ENCODE results near the gene GPR160. TPM values are rescaled to one million over a fixed set of nuclear protein-coding genes. Genes with fewer than 3 reads are reported as not detected.

The GPR160 gene
- total RNA-seq, 3 donors from 2014 or later, result 4.2 to 31.9 (median 27.9) TPM

DNA sequence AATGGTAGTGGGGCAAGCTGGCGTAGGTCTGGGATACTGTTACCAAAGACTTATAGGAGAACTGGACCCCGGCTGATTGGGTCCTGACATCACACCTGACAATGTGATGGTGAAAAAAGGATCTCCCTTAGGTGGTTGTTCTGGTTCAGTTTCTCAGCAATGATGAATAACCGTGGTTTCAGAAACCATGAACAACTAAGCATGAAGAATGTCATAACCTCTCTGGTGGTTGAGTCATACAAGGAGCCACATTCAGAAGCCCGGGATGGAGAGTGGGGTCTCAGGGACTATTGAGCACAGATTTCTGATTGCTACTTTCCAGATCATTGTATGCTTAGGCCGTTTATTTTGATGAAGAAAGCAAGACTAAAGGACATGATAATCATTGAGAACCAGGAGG is 17.4 kb downstream of the GPR160 start:
- Histone ChIP-seq H3K36me3 (no peaks in the 10 kb centered on the region), H3K27me3 (no peaks in the 10 kb centered on the region), H3K4me3 (no peak overlapping the region), H3K4me1 (no peaks in the 10 kb centered on the region), H3K27ac (no peak overlapping the region), H3K9me3 (no peaks in the 10 kb centered on the region)
- intact Hi-C loops (cut with DNase I; ENCODE audit: low total_unique reads), result no loop called here
- TF ChIP-seq, protein P1, sequence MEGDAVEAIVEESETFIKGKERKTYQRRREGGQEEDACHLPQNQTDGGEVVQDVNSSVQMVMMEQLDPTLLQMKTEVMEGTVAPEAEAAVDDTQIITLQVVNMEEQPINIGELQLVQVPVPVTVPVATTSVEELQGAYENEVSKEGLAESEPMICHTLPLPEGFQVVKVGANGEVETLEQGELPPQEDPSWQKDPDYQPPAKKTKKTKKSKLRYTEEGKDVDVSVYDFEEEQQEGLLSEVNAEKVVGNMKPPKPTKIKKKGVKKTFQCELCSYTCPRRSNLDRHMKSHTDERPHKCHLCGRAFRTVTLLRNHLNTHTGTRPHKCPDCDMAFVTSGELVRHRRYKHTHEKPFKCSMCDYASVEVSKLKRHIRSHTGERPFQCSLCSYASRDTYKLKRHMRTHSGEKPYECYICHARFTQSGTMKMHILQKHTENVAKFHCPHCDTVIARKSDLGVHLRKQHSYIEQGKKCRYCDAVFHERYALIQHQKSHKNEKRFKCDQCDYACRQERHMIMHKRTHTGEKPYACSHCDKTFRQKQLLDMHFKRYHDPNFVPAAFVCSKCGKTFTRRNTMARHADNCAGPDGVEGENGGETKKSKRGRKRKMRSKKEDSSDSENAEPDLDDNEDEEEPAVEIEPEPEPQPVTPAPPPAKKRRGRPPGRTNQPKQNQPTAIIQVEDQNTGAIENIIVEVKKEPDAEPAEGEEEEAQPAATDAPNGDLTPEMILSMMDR (IDR thresholded peaks at IDR 0.05), result no peak
- TF ChIP-seq POLR2A (IDR thresholded peaks at IDR 0.05), result no peak
- TF ChIP-seq POLR2AphosphoS5 (IDR thresholded peaks at IDR 0.05), result no peak
- DNase-seq (ENCODE audit: low spot score in 2 of 2), result no peak

DNA sequence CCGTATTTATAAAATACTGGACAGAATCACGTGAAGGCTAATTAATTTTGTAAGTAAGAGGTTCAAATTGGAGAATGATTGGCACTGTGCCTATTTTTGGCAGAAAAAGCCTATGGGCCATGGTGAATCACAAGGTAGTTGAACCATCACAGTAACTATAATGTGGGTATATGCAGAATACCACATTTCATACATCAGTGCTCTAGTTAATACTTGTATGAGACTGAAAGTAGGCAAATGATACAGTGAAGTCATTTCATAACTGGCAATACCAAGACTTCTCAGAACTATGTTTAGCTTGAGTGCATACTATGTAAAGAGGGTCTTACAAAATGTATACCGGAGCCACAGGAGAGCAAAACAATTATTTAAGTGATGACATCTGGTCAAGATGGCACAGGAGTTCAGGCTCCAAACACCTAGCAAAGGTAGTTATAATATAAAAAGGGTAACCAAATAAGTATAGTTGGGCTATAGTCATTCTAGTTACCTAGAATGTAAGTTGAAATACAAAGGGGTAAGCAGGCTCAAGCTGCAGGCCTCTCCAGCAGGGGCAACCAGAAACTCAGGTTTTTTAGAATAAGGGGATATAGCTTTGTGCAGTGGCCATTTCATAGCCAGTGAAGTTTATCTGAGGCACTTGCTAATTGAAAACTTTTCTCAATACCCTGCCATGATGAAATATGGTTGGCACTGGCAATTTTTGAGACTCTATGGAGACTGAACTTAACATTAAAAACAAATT is 19.1 kb downstream of the GPR160 start:
- H3K36me3 ChIP-seq, result no peaks in the 10 kb centered on the region
- H3K27ac ChIP-seq, result no peak overlapping the region
- no peak for DNase-seq (ENCODE audit: low spot score in 2 of 2)
- no peaks in the 10 kb centered on the region for H3K4me1 ChIP-seq
- H3K27me3 ChIP-seq, result no peaks in the 10 kb centered on the region
- intact Hi-C loops (cut with DNase I; ENCODE audit: low total_unique reads), result no loop called here
- no peaks in the 10 kb centered on the region for H3K9me3 ChIP-seq
- no peak overlapping the region for H3K4me3 ChIP-seq
- TF ChIP-seq POLR2A (IDR thresholded peaks at IDR 0.05) (no peak), POLR2AphosphoS5 (IDR thresholded peaks at IDR 0.05) (no peak)
- TF ChIP-seq, protein P1 (IDR thresholded peaks at IDR 0.05), result no peak

DNA sequence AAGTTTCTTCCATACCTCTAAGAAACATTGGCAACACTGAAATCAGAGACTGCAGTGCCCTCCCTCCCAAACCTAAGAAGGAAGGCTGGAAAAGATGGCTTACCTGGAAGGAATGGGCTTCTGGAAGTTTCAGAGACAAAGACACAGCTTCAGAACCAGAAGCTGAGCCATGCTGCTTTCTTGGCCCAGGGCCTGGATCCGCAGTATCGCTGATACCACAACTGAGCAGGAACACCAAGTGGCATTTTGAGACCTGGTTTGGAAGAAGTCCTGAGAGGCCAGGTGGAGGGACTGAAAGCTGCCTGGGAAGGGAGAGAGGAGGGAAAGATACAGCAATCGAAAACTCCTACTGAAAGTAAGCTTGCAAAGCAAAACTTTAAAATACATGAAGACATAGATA is 19.8 kb downstream of the GPR160 start:
- H3K36me3 ChIP-seq, result no peaks in the 10 kb centered on the region

DNA sequence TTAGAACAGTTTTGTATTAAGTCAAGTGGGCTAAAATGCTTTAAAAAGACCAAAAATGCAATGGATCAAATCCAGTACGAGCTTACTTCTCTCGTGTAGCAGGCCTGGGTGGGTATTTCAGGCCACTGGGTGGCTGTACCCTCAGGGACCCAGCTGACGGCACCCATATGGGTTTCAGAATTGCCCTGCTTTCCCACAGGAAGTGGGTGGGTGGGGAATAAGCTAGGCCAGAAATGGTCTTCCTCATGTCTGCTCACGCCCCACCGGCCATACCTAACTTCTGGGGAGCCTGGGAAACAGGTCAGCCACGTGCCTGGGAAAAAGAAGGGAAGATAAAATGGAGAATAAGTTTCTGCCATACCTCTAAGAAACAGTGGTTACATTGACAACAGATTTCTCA is 20.3 kb downstream of the GPR160 start:
- H3K9me3 ChIP-seq, result no peaks in the 10 kb centered on the region
- H3K4me3 ChIP-seq, result no peak overlapping the region
- TF ChIP-seq, protein P1 (IDR thresholded peaks at IDR 0.05), result no peak
- TF ChIP-seq POLR2A (IDR thresholded peaks at IDR 0.05) (no peak), POLR2AphosphoS5 (IDR thresholded peaks at IDR 0.05) (no peak)
- DNase-seq (ENCODE audit: low spot score in 2 of 2), result no peak
- intact Hi-C loops (cut with DNase I; ENCODE audit: low total_unique reads), result no loop called here
- no peaks in the 10 kb centered on the region for H3K36me3 ChIP-seq
- no peak overlapping the region for H3K27ac ChIP-seq
- H3K27me3 ChIP-seq, result no peaks in the 10 kb centered on the region
- no peaks in the 10 kb centered on the region for H3K4me1 ChIP-seq

More for the DNA sequence above, 19.8 kb downstream of the GPR160 start:
- no peak for DNase-seq (ENCODE audit: low spot score in 2 of 2)
- Histone ChIP-seq H3K27me3 (no peaks in the 10 kb centered on the region), H3K4me1 (no peaks in the 10 kb centered on the region), H3K9me3 (no peaks in the 10 kb centered on the region), H3K4me3 (no peak overlapping the region), H3K27ac (no peak overlapping the region)
- intact Hi-C loops (cut with DNase I; ENCODE audit: low total_unique reads), result no loop called here
- TF ChIP-seq POLR2AphosphoS5 (IDR thresholded peaks at IDR 0.05) (no peak), POLR2A (IDR thresholded peaks at IDR 0.05) (no peak)
- TF ChIP-seq, protein P1 (IDR thresholded peaks at IDR 0.05), result no peak

DNA sequence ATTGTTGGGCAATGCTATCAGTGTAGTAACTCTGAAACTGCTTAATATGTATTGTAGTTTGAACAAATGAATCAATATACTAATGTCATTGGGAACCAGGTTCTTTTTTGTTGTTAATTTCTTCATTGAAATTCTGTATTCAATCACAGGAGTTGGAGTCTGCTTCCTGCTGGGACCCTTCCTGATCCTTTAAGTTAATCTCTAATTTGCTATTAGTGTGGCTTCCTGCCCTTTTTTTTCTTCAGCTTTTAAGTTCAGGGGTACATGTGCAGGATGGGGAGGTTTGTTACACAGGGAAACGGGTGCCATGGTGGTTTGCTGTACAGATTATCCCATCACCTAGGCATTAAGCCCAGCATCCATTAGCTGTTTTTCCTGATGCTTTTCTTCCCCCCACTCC is 21.7 kb downstream of the GPR160 start:
- intact Hi-C loops (cut with DNase I; ENCODE audit: low total_unique reads), result no loop called here

More for the DNA sequence above, 21.7 kb downstream of the GPR160 start:
- Histone ChIP-seq H3K27me3 (no peaks in the 10 kb centered on the region), H3K36me3 (no peaks in the 10 kb centered on the region), H3K27ac (no peak overlapping the region), H3K9me3 (no peaks in the 10 kb centered on the region), H3K4me1 (no peaks in the 10 kb centered on the region), H3K4me3 (no peak overlapping the region)
- DNase-seq (ENCODE audit: low spot score in 2 of 2), result no peak
- TF ChIP-seq, protein P1 (IDR thresholded peaks at IDR 0.05), result no peak
- TF ChIP-seq POLR2AphosphoS5 (IDR thresholded peaks at IDR 0.05) (no peak), POLR2A (IDR thresholded peaks at IDR 0.05) (no peak)
